GM12875 (cell line): ENCODE measurements around the gene PTPN4.

Experiments used
- H3K4me3 ChIP-seq: one replicate; pipeline ENCODE4 v1.5.1; 2011; ENCODE audit warnings: low read depth, low read length, control low read depth
- TF ChIP-seq, protein P1 (sequence below): IDR thresholded peaks from 2 replicates; pipeline ENCODE4 v1.5.1; 2011; ENCODE audit warnings: low read depth, mild to moderate bottlenecking, control low read depth, inconsistent platforms, low read length, moderate library complexity, borderline replicate concordance; ENCODE audit not compliant: insufficient read depth

Gene PTPN4

DNA sequence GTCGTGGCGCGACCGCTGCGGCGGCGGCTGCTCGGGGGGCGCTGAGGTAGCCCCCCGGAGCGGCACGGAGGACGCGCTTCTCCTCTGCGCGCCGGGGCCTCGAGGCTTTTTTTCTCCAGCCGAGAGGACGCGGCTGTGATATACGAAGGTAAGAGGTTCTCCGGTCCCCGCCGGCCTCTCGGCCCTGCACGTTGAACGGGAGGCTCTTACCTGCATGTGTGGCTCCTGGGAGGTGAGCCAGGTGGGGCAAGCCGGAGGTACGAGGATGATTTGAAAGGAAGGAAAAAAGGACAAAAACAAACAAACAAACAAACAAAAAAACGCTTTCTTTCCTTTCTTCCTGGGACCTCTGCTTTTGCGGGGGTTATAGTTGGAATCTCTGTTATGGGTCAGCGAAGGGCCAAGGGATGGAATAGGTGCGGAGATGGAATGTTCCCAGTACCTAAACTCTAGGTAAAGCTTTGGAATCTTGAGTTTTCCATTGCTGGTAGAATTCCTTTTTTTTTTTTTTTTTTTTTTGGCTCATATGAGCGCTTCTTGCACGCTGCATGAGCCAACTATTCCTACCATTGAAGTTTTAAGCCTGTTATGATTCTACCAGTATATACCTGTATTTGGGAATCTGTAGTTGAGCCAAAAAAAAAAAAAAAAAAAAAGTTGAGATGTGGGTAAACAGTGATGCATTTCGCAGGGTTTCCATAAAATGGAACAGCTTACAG lies 674 bp downstream of the PTPN4 start:
- TF ChIP-seq, protein P1, sequence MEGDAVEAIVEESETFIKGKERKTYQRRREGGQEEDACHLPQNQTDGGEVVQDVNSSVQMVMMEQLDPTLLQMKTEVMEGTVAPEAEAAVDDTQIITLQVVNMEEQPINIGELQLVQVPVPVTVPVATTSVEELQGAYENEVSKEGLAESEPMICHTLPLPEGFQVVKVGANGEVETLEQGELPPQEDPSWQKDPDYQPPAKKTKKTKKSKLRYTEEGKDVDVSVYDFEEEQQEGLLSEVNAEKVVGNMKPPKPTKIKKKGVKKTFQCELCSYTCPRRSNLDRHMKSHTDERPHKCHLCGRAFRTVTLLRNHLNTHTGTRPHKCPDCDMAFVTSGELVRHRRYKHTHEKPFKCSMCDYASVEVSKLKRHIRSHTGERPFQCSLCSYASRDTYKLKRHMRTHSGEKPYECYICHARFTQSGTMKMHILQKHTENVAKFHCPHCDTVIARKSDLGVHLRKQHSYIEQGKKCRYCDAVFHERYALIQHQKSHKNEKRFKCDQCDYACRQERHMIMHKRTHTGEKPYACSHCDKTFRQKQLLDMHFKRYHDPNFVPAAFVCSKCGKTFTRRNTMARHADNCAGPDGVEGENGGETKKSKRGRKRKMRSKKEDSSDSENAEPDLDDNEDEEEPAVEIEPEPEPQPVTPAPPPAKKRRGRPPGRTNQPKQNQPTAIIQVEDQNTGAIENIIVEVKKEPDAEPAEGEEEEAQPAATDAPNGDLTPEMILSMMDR: no peak
- H3K4me3 ChIP-seq: peak overlapping the region; percentile 76

DNA sequence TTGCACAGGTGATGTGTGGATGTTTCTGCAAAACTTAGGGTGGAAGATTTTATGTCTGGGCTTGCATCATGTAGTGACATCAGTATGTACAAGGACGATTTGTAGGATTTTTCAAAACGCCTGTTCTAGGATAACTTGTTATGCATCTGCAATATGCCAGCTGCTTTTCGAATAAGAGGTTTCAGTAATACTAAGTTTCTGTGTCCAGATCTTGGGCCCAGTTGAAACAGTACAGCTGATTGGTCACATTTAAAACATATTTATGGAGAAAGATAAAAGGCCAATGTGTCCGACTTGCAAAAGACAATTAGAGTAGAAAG lies 1.2 kb downstream of the PTPN4 start:
- peak overlapping the region; percentile 76 for H3K4me3 ChIP-seq
- TF ChIP-seq, protein P1: no peak

DNA sequence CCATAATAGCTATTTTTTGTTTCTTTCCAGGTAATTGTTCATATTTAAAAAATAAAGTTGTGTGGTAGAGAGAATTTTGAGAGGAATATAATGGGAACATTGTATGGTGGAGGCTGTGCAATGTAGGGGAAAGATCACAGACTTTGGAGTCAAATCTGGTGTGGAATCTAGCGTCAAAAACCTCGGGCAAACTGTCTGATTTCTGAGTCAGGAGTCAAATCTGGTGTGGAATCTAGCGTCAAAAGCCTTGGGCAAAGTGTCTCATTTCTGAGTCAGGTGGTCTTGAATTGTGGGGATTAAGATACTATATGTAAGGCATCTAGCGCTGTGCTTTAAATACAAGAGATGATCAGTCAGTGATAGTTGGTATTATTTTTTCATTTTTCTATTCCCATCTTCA lies 5.1 kb downstream of the PTPN4 start:
- no peak overlapping the region for H3K4me3 ChIP-seq
- TF ChIP-seq, protein P1: no peak

GRCh38 chr2:119765433-119766002 lies 5.8 kb downstream of the PTPN4 start:
- TF ChIP-seq, protein P1: no peak
- no peak overlapping the region for H3K4me3 ChIP-seq

GRCh38 chr2:119766944-119767343 lies 7.2 kb downstream of the PTPN4 start:
- TF ChIP-seq, protein P1: 0 out of 2 replicates have a peak, but pooled peaks have one; percentile 2
- no peak overlapping the region for H3K4me3 ChIP-seq

- H3K4me3 ChIP-seq: no peak overlapping the region
- TF ChIP-seq, protein P1: no peak
These were observed 9.0 kb downstream of the PTPN4 start for GRCh38 chr2:119768742-119769141.

DNA sequence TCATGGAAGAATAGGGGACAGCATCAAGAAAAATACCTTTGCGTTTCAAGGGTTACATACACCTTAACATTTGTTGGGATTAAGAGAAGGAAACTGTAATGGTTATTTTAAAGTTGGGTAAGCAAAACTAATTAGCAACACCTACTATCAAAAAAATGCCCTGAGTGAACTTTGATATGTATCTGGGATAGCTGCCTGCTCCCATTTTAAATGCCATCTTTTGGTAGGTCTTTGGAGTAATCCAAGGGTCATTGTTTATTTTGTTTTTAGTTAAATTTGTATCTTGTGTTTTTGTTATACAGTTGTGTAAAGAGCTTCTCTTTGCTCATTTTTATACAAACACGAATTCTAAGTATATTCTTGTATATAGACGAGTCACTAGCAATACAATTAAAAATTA lies 9.9 kb downstream of the PTPN4 start:
- no peak overlapping the region for H3K4me3 ChIP-seq
- TF ChIP-seq, protein P1: no peak
